Ammon's horn (tissue), 1 donor: ENCODE measurements around the gene CLCNKA.
"Not testable (repeated sequence)": the region's sequence is repeated elsewhere in the genome, so short reads cannot be mapped to it uniquely, and the experiment has no call there.

Experiments
- DNase-seq: peaks from one replicate; pipeline ENCODE4 v3.0.0-alpha.2; 2016; ENCODE audit warnings: low spot score

The CLCNKA gene

DNA sequence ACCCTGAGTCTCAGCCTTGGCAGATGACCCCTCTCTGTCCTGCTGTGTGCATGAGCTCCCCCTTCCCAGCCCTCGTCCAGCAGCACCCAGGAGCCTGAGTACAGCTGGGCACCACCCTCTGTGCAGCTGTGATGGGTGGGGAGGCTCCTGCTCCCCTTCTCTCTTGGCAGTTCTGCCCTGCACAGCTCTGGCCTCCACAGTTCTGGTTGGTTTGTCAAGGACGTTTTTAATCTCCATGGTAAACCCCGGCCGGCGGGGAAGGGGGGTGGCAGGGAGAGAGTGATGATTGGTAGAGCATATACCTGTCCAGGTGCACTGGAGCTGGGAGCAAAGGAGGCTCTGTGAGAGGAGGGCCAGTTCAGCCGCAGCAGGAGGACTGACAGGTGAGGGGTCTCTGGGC lies at the start of gene CLCNKA:
TSS of gene CLCNKA (plus strand) at position 356 of the 400 bp plus-strand sequence. CDS start 584 bp downstream, outside the sequence.
- DNase-seq, result no peak

DNA sequence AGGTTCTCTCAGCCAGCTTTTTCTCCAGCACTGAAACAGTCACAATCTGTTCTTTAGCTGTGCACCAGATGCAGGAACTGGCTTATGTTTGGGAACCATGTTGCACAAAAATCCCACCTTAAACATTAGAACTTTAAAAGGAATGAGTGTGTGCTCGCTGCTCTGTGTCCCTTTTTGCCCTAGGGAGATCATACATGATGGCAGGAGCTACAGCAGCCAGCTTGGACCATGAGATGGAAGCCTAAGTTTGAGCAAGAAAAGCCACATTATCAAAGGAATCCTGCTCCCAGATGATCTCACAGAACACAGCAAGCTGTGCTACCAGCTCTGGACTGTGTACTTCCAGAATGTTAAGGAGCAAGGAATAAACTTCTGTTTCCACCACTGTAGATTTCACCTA lies 49.4 kb upstream of the CLCNKA start:
- DNase-seq, result no peak

GRCh38 chr1:15973772-15974171 lies 48.1 kb upstream of the CLCNKA start:
- DNase-seq, result no peak

DNA sequence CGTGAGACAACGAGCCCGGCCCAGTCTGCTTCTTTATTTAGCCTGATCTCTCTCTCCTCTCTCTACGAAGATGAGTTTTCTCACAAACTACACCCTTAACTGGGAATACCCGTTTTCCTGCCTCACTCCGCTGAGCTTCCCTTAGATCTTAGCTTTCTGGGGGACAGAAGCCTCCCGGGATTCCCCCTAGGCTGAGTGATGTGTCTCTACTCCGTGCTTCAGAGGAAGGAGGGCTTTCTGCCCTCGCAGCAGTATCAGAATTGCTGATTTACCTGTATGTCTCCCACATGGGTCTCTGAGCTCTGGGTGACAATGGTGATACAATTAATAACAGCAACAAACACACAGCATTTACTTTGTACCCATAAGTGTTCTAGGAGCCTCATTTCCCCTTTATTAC lies 47.0 kb upstream of the CLCNKA start:
- DNase-seq, result no peak

GRCh38 chr1:15975358-15975804 lies 46.5 kb upstream of the CLCNKA start:
- DNase-seq, result peak; percentile 74

DNA sequence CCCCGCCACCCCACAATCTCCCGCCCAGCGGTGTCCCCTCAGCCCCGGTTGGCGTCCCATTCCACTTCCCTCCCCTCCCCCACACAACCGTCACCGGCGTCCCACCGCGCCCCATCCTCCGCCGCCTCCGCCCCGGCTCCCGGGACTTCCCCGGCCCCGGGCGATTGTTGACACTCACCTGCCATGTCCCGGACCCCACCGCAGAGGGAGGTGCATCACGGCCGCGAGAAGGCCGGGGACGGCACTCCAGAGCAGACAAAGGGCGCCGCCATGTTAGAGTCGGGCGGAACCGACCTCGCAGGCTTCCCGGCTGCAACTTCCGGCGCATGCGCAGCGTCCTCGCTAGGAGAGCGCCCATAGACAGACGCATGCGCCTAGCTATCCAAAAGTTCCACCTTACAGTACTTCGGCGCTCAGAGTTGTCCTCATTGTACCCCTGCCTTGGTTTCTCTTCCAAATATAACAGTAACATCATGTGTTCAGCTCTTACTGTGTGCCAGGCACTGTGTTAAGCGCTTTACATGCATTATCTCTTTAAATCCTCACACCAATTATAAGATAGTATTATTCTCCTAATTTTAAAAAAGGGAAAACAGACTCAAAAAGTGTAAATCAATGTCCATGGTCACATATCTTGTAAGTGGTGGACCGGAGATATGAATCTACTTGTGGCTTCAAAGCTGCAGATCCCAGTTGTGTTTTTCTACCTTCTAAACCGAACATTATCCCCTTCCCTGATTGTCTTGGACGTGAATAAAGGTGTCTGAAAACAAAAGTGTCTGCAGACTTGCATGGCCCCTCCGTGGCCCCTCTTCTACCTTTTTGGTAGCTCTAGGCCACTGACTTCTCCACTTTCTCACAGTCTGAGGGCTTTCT lies 45.8 kb upstream of the CLCNKA start, which contains the start of gene ZBTB17:
TSS of gene ZBTB17 (minus strand) at position 297 of the 876 bp plus-strand sequence. CDS start 27,606 bp downstream, outside the sequence.
- peak; percentile 94 for DNase-seq

DNA sequence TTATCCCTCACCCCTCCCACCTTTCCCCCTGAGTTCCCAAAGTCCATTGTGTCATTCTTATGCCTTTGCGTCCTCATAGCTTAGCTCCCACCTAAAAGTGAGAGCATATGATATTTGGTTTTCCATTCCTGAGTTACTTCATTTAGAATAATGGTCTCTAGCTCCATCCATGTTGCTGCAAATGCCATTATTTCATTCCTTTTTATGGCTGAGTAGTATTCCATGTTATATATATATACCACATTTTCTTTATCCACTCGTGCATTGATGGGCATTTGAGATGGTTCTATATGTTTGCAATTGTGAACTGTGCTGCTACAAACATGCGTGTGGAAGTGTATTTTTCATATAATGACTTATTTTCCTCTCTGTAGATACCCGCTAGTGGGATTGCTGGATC lies 43.9 kb upstream of the CLCNKA start:
- not testable (repeated sequence) for DNase-seq

- DNase-seq, result no peak
Measured at GRCh38 chr1:15981679-15982078, 40.2 kb upstream of the CLCNKA start.

GRCh38 chr1:15983275-15983674 lies 38.6 kb upstream of the CLCNKA start:
- DNase-seq, result no peak

GRCh38 chr1:15985611-15986297 lies 36.1 kb upstream of the CLCNKA start:
- DNase-seq, result no peak

DNA sequence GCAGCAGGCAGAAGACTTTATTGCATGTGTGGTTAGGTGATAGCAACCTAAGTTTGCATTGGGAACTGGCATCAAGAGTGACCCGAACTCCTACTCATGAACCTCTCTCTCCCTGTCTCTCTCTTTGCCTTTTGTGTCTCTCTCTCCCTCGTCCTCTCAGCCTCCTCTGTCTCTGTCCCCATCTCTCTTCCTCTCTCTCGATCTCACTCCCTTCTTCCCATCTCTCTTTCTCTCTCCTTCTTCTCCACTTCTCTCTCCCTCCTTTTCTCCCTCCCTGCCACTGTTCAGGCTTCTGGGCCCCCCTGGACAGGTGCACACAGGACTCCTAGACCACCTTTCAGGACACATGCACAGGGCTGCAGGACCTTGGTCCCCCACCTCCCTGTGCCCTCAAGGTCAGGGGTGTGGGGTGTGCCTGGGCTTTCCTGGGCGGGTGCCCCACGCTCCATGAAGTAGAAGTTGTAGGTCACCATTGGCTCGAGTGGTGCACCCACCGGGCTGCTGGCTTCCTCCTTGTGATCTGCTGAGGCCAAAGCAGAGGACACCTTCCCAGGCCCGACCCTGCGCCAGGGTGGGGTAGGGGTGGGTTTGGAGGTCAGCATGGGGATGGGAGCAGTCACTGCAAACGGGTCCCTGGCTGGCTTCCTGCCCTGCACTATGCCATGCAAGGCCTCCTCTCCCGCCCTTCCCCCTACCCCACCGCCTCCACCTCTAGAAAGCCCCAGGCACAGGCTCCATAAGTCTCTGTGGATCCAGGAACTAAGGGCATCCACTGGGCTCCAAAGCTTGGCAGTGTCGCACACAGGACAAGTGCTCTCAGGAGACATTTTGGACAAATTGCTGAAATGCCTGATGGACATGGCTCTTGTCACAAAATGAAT lies 32.7 kb upstream of the CLCNKA start:
- no peak for DNase-seq

DNA sequence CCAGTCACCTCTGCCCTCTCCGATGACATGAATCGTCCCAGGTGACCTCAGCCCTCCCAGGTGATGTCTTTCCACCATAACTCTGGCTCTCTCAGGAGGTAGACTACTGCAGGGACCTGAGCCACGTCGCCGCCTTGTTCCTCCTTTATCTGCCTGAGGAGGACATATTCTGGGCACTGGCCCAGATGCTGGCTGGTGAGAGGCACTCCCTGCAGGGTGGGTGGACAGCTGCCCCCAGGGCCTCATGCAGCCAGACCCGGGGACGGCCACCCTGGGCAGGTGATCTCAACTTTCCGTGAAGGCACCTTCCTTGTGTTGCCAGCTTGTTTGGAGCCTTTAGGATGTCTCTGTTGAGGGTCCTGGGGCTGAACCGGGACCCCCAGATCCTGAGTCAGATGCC lies 32.1 kb upstream of the CLCNKA start:
- DNase-seq, result no peak

- no peak for DNase-seq
Measured at GRCh38 chr1:15991427-15992186, 30.2 kb upstream of the CLCNKA start.

GRCh38 chr1:15992187-15992553 lies 29.7 kb upstream of the CLCNKA start:
- DNase-seq, result no peak

DNA sequence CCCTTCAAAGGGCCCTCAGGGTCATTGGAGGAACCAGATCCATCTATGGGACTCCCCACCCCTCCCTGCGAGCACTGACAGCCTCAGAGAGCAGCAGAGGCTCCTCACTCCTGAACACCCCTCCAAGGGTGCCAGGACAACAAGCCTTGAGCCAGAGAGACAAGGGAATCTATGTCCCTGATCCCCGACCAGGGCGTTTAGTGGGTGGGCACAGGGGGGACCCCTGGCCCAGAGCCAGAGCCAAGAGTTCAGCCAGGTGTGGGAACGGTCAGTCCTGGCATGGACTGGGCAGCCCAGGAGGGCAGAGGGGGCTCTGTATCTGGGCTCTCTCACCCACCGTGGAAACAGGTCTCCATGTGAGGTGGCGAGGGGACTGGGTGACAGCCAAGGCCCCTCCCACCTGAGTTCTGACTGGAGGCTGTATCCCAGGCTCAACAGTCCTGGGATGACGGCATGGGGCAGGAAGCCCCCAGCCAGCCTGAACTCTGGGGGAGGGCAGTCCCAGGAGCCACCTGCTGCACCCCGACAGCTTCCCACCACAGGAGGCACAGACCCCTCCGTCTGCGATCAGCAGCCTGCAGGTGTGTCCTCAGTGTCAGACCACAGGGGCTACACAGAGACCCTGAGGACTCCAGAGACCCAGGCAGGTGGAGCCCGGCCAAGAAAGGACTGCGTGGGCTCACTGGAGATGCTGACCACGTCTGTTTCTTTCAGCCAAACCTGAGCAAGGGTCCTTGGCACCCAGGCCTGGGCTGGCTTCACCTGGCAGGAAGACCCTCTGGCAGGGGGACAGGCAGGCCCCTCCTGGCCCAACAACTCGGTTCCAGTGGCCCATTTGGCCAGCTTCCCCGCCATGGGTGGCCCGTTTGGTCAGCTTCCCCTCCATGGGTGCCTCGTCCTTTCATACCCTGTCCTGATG lies 29.0 kb upstream of the CLCNKA start:
- no peak for DNase-seq

- DNase-seq, result no peak
Measured at GRCh38 chr1:15993666-15994065, 28.2 kb upstream of the CLCNKA start.

GRCh38 chr1:15994081-15994480 lies 27.8 kb upstream of the CLCNKA start:
- DNase-seq, result no peak

DNA sequence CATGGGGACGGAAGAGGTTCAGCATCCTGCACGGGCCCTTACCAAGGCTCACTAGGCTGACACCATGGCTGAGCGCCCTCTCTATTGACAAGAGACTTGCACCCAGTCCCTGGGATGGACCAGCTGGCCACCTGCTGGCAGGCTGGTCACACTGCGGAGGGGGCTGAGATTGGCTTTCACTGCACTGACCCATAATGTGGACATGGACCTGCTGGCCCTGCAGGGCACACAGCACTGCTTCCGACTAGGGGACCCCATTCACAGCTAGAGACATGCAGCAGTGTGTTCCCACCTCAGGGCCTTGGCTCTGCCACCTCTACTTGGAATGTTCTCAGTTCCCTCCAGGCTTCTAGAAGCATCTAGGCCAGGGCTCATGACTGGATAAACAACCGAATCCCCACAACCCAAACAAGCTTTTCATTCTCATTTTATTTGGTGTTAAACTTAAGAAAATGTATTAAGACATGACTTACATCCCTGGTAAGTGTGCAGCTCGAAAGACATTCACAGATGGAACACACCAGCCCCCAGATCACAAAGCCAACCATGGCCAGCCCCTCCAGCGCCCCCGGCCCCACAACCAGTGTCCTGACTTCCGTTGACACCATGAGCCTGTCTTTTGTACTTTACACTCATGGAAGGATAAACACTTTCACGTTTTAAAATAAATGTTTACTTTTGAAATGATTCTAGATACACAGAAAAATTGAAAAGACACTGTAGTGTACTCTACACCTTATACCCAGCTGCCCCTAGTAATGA lies 27.1 kb upstream of the CLCNKA start:
- DNase-seq, result peak; percentile 91

DNA sequence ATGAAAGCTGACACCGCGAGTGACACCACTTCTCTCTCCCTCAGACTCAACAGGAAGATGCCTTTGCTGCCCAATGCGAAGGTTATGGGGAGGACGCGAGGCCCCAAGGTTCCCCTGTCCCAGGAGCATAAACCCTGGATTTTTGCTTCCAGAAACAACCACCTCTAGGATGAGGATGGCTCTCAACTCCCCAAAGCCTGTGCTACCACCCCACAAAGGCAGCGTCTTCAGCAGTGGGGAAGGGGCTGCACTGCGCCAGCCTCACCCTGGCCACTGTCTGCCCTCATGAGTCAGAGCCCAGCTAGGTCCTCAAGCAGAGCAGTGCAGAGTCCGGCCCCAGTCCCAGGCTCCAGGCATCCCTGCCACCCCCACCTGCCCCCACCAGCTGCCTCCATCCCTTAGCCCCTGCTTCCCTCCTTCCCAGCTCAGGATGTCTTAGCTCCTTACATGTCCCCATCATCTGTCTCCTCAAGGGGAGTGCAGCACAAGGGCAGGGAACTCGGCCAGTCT lies 24.7 kb upstream of the CLCNKA start:
- no peak for DNase-seq
